ENCODE measurements around the gene SUOX.
A peak's percentile ranks its signal among the peaks of the same experiment; 100 is the strongest.

Gene SUOX

DNA sequence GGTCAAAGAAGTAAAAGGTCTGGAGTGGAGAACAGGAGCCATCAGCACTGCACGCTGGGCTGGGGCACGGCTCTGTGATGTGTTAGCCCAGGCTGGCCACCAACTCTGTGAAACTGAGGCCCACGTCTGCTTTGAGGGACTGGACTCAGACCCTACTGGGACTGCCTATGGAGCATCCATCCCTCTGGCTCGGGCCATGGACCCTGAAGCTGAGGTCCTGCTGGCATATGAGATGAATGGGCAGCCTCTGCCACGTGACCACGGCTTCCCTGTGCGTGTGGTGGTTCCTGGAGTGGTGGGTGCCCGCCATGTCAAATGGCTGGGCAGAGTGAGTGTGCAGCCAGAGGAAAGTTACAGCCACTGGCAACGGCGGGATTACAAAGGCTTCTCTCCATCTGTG is 7.1 kb downstream of the SUOX start:
- peak overlapping the region; percentile 47; the same call in 1 of the 2 replicates for H3K27ac ChIP-seq

DNA sequence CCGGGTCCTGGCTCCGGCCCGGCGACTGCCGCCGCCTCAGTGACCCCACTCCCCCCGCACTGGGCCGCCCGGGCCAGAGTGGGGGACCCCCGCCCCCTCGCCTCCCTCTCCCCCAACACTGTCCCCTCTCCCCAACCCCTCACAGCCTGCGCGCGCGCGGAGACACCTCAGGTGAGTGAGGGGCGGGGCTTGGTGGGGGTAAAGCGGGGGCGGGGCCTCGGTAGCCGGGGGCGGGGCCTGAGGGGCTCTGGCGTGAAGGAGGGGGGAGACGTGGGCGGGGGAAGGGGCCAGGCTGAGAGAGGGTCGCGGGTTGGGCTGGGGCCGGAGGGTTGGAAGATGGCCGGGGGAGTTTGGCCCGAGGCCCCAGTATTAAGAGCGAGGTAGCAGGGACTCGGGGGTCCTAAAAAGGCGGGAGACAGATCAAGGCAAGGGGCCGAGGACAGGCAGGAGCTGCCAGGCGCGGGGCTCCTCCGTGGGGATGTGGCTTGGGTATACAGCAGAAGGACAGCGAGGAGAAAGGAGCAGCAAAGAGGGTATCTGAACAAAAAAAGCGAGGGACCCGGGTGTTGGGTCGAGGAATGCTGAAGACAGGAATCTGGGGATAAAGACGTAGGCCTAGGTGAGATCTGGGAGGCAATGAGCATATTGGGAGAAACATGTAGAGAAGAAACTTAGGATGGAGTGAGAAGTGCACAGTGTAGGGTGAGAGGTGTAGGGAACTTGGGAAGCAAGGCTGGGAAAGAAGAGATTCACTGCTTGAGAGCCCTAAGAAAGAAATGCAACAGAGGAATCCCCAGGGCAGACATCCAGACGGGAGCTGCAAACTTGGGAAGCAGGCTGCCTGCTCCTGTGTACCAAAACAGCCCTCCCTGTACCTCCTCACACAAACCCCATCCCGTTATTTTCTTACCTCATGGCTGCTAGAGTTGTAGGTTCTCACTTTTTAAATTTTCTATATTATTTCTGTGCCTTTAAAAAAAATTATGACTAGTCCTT is 10.8 kb downstream of the SUOX start:
- H3K27ac ChIP-seq, result peak overlapping the region; percentile 87
- TF ChIP-seq, protein P1, sequence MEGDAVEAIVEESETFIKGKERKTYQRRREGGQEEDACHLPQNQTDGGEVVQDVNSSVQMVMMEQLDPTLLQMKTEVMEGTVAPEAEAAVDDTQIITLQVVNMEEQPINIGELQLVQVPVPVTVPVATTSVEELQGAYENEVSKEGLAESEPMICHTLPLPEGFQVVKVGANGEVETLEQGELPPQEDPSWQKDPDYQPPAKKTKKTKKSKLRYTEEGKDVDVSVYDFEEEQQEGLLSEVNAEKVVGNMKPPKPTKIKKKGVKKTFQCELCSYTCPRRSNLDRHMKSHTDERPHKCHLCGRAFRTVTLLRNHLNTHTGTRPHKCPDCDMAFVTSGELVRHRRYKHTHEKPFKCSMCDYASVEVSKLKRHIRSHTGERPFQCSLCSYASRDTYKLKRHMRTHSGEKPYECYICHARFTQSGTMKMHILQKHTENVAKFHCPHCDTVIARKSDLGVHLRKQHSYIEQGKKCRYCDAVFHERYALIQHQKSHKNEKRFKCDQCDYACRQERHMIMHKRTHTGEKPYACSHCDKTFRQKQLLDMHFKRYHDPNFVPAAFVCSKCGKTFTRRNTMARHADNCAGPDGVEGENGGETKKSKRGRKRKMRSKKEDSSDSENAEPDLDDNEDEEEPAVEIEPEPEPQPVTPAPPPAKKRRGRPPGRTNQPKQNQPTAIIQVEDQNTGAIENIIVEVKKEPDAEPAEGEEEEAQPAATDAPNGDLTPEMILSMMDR (conservative IDR thresholded peaks at IDR 0.05), result no peak

More for the DNA sequence above, 7.1 kb downstream of the SUOX start:
- TF ChIP-seq, protein P1 (conservative IDR thresholded peaks at IDR 0.05), result no peak

DNA sequence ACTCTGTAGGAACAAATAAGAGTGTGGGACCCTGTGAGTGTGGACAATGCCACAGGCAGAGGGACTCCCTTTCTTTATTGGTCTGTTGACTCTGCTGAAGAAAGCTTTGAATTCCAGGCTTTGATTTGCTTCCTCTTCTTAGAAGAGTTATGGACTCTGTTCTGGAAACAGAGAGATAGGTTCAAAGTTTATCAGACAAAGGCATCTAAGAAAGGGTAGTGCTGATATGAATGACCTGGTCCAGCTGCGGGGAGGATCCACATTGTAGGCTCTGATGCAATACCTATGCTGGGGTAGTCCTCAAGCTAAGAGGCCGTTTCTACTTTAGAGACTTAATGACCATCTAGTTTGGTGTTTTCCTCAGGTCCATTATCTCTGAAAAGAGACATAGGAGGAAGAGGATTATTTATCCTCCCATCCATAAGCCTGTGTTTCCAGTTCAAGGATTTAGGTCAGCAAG is 13.1 kb downstream of the SUOX start:
- H3K27ac ChIP-seq, result no peak overlapping the region
- TF ChIP-seq, protein P1 (conservative IDR thresholded peaks at IDR 0.05), result no peak

DNA sequence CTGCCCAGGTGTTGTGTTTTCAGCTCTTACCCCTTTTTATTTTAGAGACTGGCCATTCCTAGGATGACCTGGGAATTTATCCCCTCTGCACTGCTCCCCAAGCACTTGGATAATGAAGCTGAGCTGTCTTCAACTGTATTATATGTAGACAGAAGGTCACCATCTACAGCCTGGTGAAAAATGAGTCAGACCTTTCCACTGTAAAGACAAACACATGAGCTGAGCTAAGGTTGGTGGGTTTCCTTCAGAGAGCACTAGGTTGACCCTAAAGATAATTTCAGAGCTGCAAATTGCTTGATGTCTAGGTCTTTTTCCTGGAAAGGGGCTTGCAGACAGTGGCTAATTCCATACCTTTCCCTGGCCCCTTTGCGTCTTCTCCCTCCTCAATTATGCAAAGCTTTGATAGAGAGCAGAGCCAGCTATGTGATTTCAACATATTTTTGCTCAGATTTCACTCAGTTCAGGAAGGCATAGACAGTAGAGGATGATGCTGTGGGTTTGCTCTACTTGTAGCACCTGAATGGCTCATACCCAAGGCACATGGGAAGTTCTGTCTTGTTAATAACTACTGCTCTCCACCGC is 14.5 kb downstream of the SUOX start:
- H3K27ac ChIP-seq, result no peak overlapping the region

DNA sequence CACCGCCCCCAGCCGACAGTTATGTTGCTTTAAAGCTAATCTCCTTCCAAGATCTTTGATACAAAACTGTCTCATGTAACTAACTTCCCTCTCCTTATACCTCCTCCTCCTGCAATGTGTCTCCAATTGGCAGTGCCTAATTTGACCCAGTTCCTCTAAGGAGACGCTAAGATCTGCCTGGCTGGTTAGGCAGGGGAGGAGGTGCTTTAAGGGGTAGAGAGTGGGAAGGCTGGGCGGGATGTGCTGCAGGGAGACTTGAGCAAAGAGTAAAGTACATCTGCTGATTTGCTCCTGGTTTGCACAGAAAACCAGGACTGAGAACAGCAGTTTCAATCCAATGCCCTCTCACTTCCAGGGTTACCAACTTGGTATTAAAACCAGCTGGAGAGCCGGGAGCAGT is 16.4 kb downstream of the SUOX start:
- peak overlapping the region; percentile 80 for H3K27ac ChIP-seq
- TF ChIP-seq, protein P1 (conservative IDR thresholded peaks at IDR 0.05), result no peak

More for the DNA sequence above, 14.5 kb downstream of the SUOX start:
- TF ChIP-seq, protein P1 (conservative IDR thresholded peaks at IDR 0.05), result no peak

DNA sequence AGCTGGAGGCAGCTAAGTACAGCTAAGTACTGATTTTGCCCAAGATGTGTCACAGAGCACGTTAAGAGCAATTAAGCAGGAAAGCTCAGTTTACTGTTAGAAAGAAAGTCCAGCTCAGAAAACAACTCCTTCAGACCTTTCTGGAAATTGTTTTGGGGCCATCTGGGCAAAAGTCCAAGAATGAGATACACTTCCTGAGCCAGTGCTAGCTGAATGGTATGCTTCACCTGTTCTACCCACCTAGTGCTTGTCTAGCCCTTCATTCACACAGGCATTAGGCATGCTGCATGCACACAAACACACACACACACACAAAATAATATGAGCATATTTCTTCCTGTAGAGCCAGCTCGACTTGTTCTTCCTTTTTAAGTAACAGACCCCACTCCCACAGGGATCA is 17.1 kb downstream of the SUOX start:
- H3K27ac ChIP-seq, result peak overlapping the region; percentile 80
- TF ChIP-seq, protein P1 (conservative IDR thresholded peaks at IDR 0.05), result no peak

DNA sequence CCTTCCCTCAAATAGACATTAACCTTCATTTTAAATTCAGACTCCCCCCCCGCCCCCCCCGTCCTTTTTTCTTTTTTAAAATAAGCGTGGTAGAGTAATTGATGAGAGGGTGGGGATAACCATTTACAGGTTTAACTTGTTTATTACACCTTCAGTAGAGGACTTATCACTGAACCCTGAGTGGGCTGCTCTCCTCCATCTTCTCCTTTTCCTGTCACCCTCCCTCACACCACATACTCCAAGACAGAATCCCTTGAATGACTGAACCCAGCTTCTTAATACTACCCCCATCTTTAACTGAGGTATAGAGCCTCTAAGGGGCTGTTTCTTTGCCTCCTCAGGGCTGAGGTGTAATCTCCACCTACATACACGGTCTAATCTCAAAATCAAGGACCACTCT is 20.1 kb downstream of the SUOX start:
- TF ChIP-seq, protein P1 (conservative IDR thresholded peaks at IDR 0.05), result no peak
- no peak overlapping the region for H3K27ac ChIP-seq
